Stimulated activated CD8-positive, alpha-beta memory T cell treated with anti-CD3 and anti-CD28 coated beads, Interleukin-15, amount 100 ng/mL, for 24 hours (primary cell): ENCODE measurements around the gene TANC1.

ENCODE experiments used
- DNase-seq: peaks from one replicate; pipeline ENCODE4 v3.0.0-alpha.2; 2020; ENCODE audit warnings: low read depth

The TANC1 gene

GRCh38 chr2:159160954-159161353 is 192.5 kb downstream of the TANC1 start:
- DNase-seq = no peak

GRCh38 chr2:159163930-159164329 is 195.5 kb downstream of the TANC1 start:
- no peak for DNase-seq

- DNase-seq = no peak
Observed at GRCh38 chr2:159164457-159164911, 196.0 kb downstream of the TANC1 start.

- no peak for DNase-seq
Observed at GRCh38 chr2:159165048-159165447, 196.6 kb downstream of the TANC1 start.

- DNase-seq = no peak
Observed at GRCh38 chr2:159168707-159169106, 200.3 kb downstream of the TANC1 start.

GRCh38 chr2:159169187-159169586 is 200.7 kb downstream of the TANC1 start:
- no peak for DNase-seq

GRCh38 chr2:159172403-159172802 is 204.0 kb downstream of the TANC1 start:
- DNase-seq = no peak

- no peak for DNase-seq
Observed at GRCh38 chr2:159174759-159175158, 206.3 kb downstream of the TANC1 start.

GRCh38 chr2:159175182-159175581 is 206.7 kb downstream of the TANC1 start:
- no peak for DNase-seq

- DNase-seq = no peak
Observed at GRCh38 chr2:159175927-159176326, 207.5 kb downstream of the TANC1 start.

GRCh38 chr2:159176555-159176954 is 208.1 kb downstream of the TANC1 start:
- DNase-seq = no peak

GRCh38 chr2:159177357-159177756 is 208.9 kb downstream of the TANC1 start:
- no peak for DNase-seq

- DNase-seq = no peak
Observed at GRCh38 chr2:159177957-159178356, 209.5 kb downstream of the TANC1 start.

- no peak for DNase-seq
Observed at GRCh38 chr2:159179096-159179495, 210.7 kb downstream of the TANC1 start.

- DNase-seq = no peak
Observed at GRCh38 chr2:159179696-159180095, 211.3 kb downstream of the TANC1 start.

- DNase-seq = no peak
Observed at GRCh38 chr2:159183346-159183745, 214.9 kb downstream of the TANC1 start.

GRCh38 chr2:159185401-159186130 is 217.1 kb downstream of the TANC1 start:
- no peak for DNase-seq

GRCh38 chr2:159186462-159186861 is 218.0 kb downstream of the TANC1 start:
- DNase-seq = no peak

- DNase-seq = no peak
Observed at GRCh38 chr2:159187106-159187505, 218.7 kb downstream of the TANC1 start.

- no peak for DNase-seq
Observed at GRCh38 chr2:159188449-159188848, 220.0 kb downstream of the TANC1 start.

- DNase-seq = no peak
Observed at GRCh38 chr2:159192371-159192918, 224.0 kb downstream of the TANC1 start.

GRCh38 chr2:159193791-159194190 is 225.4 kb downstream of the TANC1 start:
- no peak for DNase-seq

- DNase-seq = no peak
Observed at GRCh38 chr2:159194241-159194640, 225.8 kb downstream of the TANC1 start.

- no peak for DNase-seq
Observed at GRCh38 chr2:159195697-159196096, 227.3 kb downstream of the TANC1 start.
